Activated T-cell treated with anti-CD3 and anti-CD28 coated beads for 4 hours (primary cell): Measurements from ENCODE around the gene PLCH2.
"Not testable (repeated sequence)": the region's sequence is repeated elsewhere in the genome, so short reads cannot be mapped to it uniquely, and the experiment has no call there.

Experiments used
- DNase-seq: peaks from one replicate; pipeline ENCODE4 v3.0.0-alpha.2; 2020

The PLCH2 gene

GRCh38 chr1:2443277-2444137 is 32.6 kb upstream of the PLCH2 start:
- DNase-seq = no peak

GRCh38 chr1:2444138-2444591 is 31.9 kb upstream of the PLCH2 start:
- DNase-seq = no peak

GRCh38 chr1:2445162-2445822 is 30.8 kb upstream of the PLCH2 start:
- DNase-seq = no peak

GRCh38 chr1:2445823-2446215 is 30.3 kb upstream of the PLCH2 start:
- no peak for DNase-seq

- no peak for DNase-seq
Measured at GRCh38 chr1:2446394-2446793, 29.7 kb upstream of the PLCH2 start.

- no peak for DNase-seq
Measured at GRCh38 chr1:2446861-2447260, 29.2 kb upstream of the PLCH2 start.

- no peak for DNase-seq
Measured at GRCh38 chr1:2447276-2448097, 28.6 kb upstream of the PLCH2 start.

- DNase-seq = no peak
Measured at GRCh38 chr1:2448098-2448445, 28.0 kb upstream of the PLCH2 start.

- DNase-seq = no peak
Measured at GRCh38 chr1:2449636-2450454, 26.2 kb upstream of the PLCH2 start.

- no peak for DNase-seq
Measured at GRCh38 chr1:2451741-2452140, 24.3 kb upstream of the PLCH2 start.

GRCh38 chr1:2452201-2452931 is 23.7 kb upstream of the PLCH2 start:
- no peak for DNase-seq

GRCh38 chr1:2452932-2453315 is 23.2 kb upstream of the PLCH2 start:
- no peak for DNase-seq

- DNase-seq = no peak
Measured at GRCh38 chr1:2454227-2454626, 21.9 kb upstream of the PLCH2 start.

- no peak for DNase-seq
Measured at GRCh38 chr1:2455757-2456156, 20.3 kb upstream of the PLCH2 start.

GRCh38 chr1:2457444-2457843 is 18.6 kb upstream of the PLCH2 start:
- DNase-seq = no peak

GRCh38 chr1:2458687-2459086 is 17.4 kb upstream of the PLCH2 start:
- no peak for DNase-seq

- DNase-seq = not testable (repeated sequence)
Measured at GRCh38 chr1:2459102-2459753, 16.9 kb upstream of the PLCH2 start.

- no peak for DNase-seq
Measured at GRCh38 chr1:2459757-2460156, 16.3 kb upstream of the PLCH2 start.

- no peak for DNase-seq
Measured at GRCh38 chr1:2460203-2460602, 15.9 kb upstream of the PLCH2 start.

- no peak for DNase-seq
Measured at GRCh38 chr1:2460996-2461751, 14.9 kb upstream of the PLCH2 start.

GRCh38 chr1:2462819-2463218 is 13.3 kb upstream of the PLCH2 start:
- DNase-seq = no peak
